ENCODE results near the gene WWOX. TPM values are rescaled to one million over a fixed set of nuclear protein-coding genes. Genes with fewer than 3 reads are reported as not detected.

The WWOX gene
- total RNA-seq, 2 donors from 2014 or later = 23.0 to 31.7 TPM

GRCh38 chr16:78200623-78201096 is 101.2 kb downstream of the WWOX start:
- H3K27ac Mint-ChIP-seq = no peak overlapping the region
- H3K9me3 Mint-ChIP-seq = peaks cover 5% of the 10 kb centered on the region
- no peak for ATAC-seq
- no peaks in the 10 kb centered on the region for H3K4me1 Mint-ChIP-seq (ENCODE audit: low read depth in 2 of 2)
- H3K27me3 Mint-ChIP-seq = no peaks in the 10 kb centered on the region
- H3K4me3 Mint-ChIP-seq = no peak overlapping the region
- DNase-seq (ENCODE audit: low spot score) = no peak
- no peaks in the 10 kb centered on the region for H3K36me3 Mint-ChIP-seq

DNA sequence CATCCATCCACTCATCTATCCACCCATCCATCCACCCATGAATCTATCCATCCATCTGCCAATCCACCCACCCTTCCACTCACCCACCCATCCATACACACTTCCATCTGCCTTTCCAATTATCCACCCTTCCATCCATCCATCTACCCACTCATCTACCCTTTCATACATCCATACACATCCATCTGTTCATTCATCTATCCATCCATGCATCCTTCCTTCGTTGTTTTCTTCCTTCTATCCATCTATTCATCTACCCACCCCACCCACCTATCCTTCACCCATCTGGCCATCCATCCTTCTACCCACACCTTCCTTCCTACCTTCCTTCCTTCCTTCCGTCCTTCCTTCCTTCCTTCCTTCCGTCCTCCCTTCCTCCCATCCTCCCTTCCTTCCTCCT is 106.1 kb downstream of the WWOX start:
- Mint-ChIP-seq H3K27ac (no peak overlapping the region), H3K4me3 (no peak overlapping the region), H3K9me3 (peaks cover 5% of the 10 kb centered on the region), H3K36me3 (no peaks in the 10 kb centered on the region), H3K4me1 (ENCODE audit: low read depth in 2 of 2) (no peaks in the 10 kb centered on the region), H3K27me3 (no peaks in the 10 kb centered on the region)
- DNase-seq (ENCODE audit: low spot score) (no peak), ATAC-seq (no peak)

- Mint-ChIP-seq H3K4me1 (ENCODE audit: low read depth in 2 of 2) (no peaks in the 10 kb centered on the region), H3K36me3 (no peaks in the 10 kb centered on the region), H3K27me3 (no peaks in the 10 kb centered on the region), H3K27ac (no peak overlapping the region), H3K9me3 (peaks cover 5% of the 10 kb centered on the region), H3K4me3 (no peak overlapping the region)
- ATAC-seq = no peak
- no peak for DNase-seq (ENCODE audit: low spot score)
Measured at GRCh38 chr16:78206623-78207223, 107.3 kb downstream of the WWOX start.

GRCh38 chr16:78209951-78210661 is 110.7 kb downstream of the WWOX start:
- DNase-seq (ENCODE audit: low spot score) (no peak), ATAC-seq (no peak)
- Mint-ChIP-seq H3K27me3 (no peaks in the 10 kb centered on the region), H3K9me3 (peaks cover 5% of the 10 kb centered on the region), H3K27ac (no peak overlapping the region), H3K4me3 (no peak overlapping the region), H3K36me3 (no peaks in the 10 kb centered on the region), H3K4me1 (ENCODE audit: low read depth in 2 of 2) (no peaks in the 10 kb centered on the region)

DNA sequence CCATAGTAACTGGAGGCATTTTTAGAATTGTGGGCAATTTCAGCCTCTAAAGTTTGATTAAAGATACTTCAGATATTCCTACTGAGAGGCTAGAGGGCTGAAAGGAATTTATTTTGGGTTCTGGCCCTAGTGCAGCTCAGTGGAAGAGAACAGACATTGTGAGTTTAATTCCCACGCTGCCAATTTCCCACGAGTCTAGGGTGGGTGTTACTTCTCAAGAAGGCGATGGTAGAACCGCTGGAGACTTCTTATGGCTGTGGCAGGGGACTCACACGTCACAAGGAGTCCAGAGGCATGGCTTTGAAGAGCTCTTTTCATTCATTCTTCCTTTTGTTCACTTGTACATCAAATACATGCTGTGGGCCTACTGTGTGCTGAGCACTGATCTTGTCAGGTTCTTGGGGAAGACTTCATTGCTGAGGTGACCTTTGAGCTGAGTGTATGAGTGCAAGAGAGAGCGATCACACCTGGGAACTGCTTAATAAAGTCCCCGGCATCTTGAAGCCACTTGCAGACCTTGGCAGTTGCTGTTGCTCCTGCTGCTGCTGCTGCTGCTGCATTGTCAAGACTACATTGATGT is 111.7 kb downstream of the WWOX start:
- no peak for ATAC-seq
- H3K9me3 Mint-ChIP-seq = no peaks in the 10 kb centered on the region

GRCh38 chr16:78211946-78212345 is 112.5 kb downstream of the WWOX start:
- no peaks in the 10 kb centered on the region for H3K36me3 Mint-ChIP-seq
- H3K4me3 Mint-ChIP-seq = no peak overlapping the region
- DNase-seq (ENCODE audit: low spot score) (no peak), ATAC-seq (no peak)
- no peaks in the 10 kb centered on the region for H3K4me1 Mint-ChIP-seq (ENCODE audit: low read depth in 2 of 2)
- H3K27ac Mint-ChIP-seq = no peak overlapping the region
- H3K9me3 Mint-ChIP-seq = no peaks in the 10 kb centered on the region
- H3K27me3 Mint-ChIP-seq = no peaks in the 10 kb centered on the region

More for the DNA sequence above, 111.7 kb downstream of the WWOX start:
- no peaks in the 10 kb centered on the region for H3K36me3 Mint-ChIP-seq
- H3K27ac Mint-ChIP-seq = no peak overlapping the region
- DNase-seq (ENCODE audit: low spot score) = no peak
- no peak overlapping the region for H3K4me3 Mint-ChIP-seq
- no peaks in the 10 kb centered on the region for H3K27me3 Mint-ChIP-seq
- no peaks in the 10 kb centered on the region for H3K4me1 Mint-ChIP-seq (ENCODE audit: low read depth in 2 of 2)

DNA sequence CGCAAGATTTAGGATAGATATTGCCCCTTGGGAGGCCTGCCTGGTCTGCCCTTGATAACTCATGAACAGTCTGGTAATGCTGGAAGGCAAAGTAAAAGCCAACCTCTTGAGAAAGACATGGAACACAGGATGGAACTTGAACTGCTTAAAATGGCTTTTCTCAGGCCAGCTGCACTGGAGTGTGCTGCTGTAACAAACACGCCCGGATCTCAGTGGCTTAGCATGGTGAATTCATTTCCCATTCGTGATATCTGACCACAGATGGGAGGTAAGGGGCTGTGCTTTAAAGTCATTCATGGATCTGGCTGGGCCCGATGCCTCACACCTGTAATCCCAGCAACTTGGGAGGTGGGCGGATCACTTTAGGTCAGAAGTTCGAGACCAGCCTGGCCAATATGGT is 113.2 kb downstream of the WWOX start:
- H3K4me3 Mint-ChIP-seq = no peak overlapping the region
- DNase-seq (ENCODE audit: low spot score) = no peak
- H3K4me1 Mint-ChIP-seq (ENCODE audit: low read depth in 2 of 2) = no peaks in the 10 kb centered on the region
- no peak for ATAC-seq
- H3K27me3 Mint-ChIP-seq = no peaks in the 10 kb centered on the region
- H3K36me3 Mint-ChIP-seq = no peaks in the 10 kb centered on the region
- no peak overlapping the region for H3K27ac Mint-ChIP-seq
- no peaks in the 10 kb centered on the region for H3K9me3 Mint-ChIP-seq

DNA sequence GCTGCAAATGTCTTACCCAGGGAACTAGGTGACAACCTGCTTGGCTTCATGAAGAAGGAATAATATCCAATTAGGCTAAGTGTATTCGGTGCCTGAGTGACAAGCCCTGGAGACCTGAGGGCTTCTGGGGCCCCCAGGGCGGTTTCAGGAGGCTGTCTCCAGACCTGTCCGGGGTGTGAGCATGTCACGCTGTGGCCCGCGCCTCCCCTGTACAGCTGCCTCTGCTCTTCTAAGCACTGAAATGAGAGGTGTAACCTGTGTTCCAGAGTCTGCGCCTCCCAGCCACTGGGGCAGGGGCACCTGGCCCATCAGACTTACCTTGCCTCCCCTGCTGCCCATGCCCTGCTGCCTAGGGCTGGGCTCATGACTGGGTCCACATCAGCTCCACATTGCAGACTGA is 114.3 kb downstream of the WWOX start:
- Mint-ChIP-seq H3K27me3 (no peaks in the 10 kb centered on the region), H3K9me3 (no peaks in the 10 kb centered on the region), H3K36me3 (no peaks in the 10 kb centered on the region), H3K4me1 (ENCODE audit: low read depth in 2 of 2) (no peaks in the 10 kb centered on the region), H3K4me3 (no peak overlapping the region), H3K27ac (no peak overlapping the region)
- ATAC-seq = peak in 1 of 2 donors; percentile 27
- DNase-seq (ENCODE audit: low spot score) = no peak

DNA sequence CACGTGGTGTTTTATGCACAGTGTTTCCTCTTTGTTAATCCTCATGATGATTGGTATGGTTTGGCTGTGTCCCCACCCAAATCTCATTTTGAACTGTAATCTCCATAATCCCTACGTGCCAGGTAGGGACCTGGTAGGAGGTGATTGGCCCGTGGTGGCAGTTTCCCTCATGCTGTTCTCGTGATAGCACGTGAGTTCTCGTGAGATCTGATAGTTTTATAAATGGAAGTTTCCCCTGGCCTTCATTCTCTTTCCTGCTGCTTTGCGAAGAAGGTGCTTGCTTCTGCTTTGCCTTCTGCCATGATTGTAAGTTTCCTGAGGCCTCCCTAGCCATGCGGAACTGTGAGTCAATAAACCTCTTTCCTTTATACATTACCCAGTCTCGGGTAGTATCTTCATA is 115.8 kb downstream of the WWOX start:
- DNase-seq (ENCODE audit: low spot score) (no peak), ATAC-seq (no peak)
- H3K27ac Mint-ChIP-seq = no peak overlapping the region
- no peaks in the 10 kb centered on the region for H3K4me1 Mint-ChIP-seq (ENCODE audit: low read depth in 2 of 2)
- no peaks in the 10 kb centered on the region for H3K27me3 Mint-ChIP-seq
- H3K9me3 Mint-ChIP-seq = no peaks in the 10 kb centered on the region
- no peak overlapping the region for H3K4me3 Mint-ChIP-seq
- no peaks in the 10 kb centered on the region for H3K36me3 Mint-ChIP-seq

- no peak overlapping the region for H3K27ac Mint-ChIP-seq
- H3K27me3 Mint-ChIP-seq = no peaks in the 10 kb centered on the region
- H3K36me3 Mint-ChIP-seq = no peaks in the 10 kb centered on the region
- no peaks in the 10 kb centered on the region for H3K9me3 Mint-ChIP-seq
- no peak overlapping the region for H3K4me3 Mint-ChIP-seq
- H3K4me1 Mint-ChIP-seq (ENCODE audit: low read depth in 2 of 2) = no peaks in the 10 kb centered on the region
- ATAC-seq = no peak
- no peak for DNase-seq (ENCODE audit: low spot score)
Measured at GRCh38 chr16:78216166-78216745, 116.8 kb downstream of the WWOX start.

DNA sequence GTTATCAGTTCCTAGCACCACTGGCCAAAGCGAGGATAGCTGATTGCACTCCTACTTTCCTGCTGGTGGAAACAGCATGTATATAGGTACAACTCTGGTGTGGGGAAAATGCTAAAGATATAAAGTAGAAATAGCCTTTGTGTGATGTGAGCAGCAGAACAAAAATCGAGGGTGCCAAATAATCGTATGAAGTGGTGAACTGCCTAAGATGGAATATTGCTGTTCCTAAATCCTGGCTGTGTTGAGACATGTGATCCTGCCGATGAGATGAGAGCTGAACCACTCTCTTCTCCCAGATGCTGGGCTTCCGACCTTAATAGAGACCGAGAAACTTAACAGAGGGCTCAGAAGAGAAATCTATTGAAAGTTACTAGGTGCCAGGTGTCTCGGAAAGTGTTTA is 117.8 kb downstream of the WWOX start:
- Mint-ChIP-seq H3K4me1 (ENCODE audit: low read depth in 2 of 2) (no peaks in the 10 kb centered on the region), H3K4me3 (no peak overlapping the region), H3K36me3 (no peaks in the 10 kb centered on the region), H3K27me3 (no peaks in the 10 kb centered on the region), H3K27ac (no peak overlapping the region), H3K9me3 (no peaks in the 10 kb centered on the region)
- DNase-seq (ENCODE audit: low spot score) = no peak
- ATAC-seq = no peak

DNA sequence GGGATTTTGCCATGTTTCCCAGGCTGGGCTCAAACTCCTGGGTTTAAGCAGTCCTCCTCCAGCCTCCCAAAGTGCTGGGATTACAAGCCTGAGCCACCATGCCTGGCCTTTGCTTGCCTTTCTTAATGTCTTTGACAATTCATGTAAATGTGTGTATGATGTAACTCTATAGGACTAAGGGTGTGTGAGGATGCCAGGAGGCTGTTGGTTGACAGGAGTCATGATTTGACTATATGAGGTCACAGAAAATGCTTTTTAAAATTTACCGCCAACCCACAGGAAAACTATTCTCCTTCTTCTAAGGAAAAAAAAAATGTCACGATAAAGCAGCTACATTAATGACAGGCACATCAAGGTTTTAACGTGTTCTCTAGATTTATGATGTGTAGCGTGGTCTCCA is 118.8 kb downstream of the WWOX start:
- Mint-ChIP-seq H3K4me1 (ENCODE audit: low read depth in 2 of 2) (no peaks in the 10 kb centered on the region), H3K27ac (no peak overlapping the region), H3K36me3 (no peaks in the 10 kb centered on the region), H3K27me3 (no peaks in the 10 kb centered on the region), H3K4me3 (no peak overlapping the region), H3K9me3 (no peaks in the 10 kb centered on the region)
- DNase-seq (ENCODE audit: low spot score) (no peak), ATAC-seq (no peak)

GRCh38 chr16:78218856-78219651 is 119.6 kb downstream of the WWOX start:
- no peak overlapping the region for H3K27ac Mint-ChIP-seq
- H3K9me3 Mint-ChIP-seq = no peaks in the 10 kb centered on the region
- H3K27me3 Mint-ChIP-seq = no peaks in the 10 kb centered on the region
- H3K4me3 Mint-ChIP-seq = no peak overlapping the region
- no peaks in the 10 kb centered on the region for H3K4me1 Mint-ChIP-seq (ENCODE audit: low read depth in 2 of 2)
- DNase-seq (ENCODE audit: low spot score) = no peak
- no peaks in the 10 kb centered on the region for H3K36me3 Mint-ChIP-seq
- no peak for ATAC-seq

- H3K4me1 Mint-ChIP-seq (ENCODE audit: low read depth in 2 of 2) = no peaks in the 10 kb centered on the region
- no peak for DNase-seq (ENCODE audit: low spot score)
- H3K9me3 Mint-ChIP-seq = no peaks in the 10 kb centered on the region
- no peaks in the 10 kb centered on the region for H3K27me3 Mint-ChIP-seq
- H3K36me3 Mint-ChIP-seq = no peaks in the 10 kb centered on the region
- no peak overlapping the region for H3K4me3 Mint-ChIP-seq
- no peak for ATAC-seq
- no peak overlapping the region for H3K27ac Mint-ChIP-seq
Measured at GRCh38 chr16:78220571-78220970, 121.1 kb downstream of the WWOX start.
